Omental fat pad (tissue), 4 donors: ENCODE measurements around the gene CST8. TPM values are rescaled to one million over a fixed set of nuclear protein-coding genes. Genes with fewer than 3 reads are reported as not detected.

Experiments used
- ATAC-seq: fragments of 150-250 bp; one replicate; pipeline ENCODE4 v1.9.1; 2016; ENCODE audit warnings: mild to moderate bottlenecking, moderate library complexity; ENCODE audit not compliant: low FRiP score
- DNase-seq: peaks from one replicate; pipeline ENCODE4 v3.0.0-alpha.2; 2019; ENCODE audit warnings: low spot score
- CTCF ChIP-seq, 3 donors: fragments of 450-650 bp; IDR thresholded peaks; one replicate each; pipeline ENCODE4 v1.5.1; 2016 to 2017; ENCODE audit warnings: antibody characterized with exemption in 3 of 3, mild to moderate bottlenecking in 3 of 3, moderate library complexity in 2 of 3
- total RNA-seq, 4 donors: library from RNA; depleted of rRNA; stranded (reverse); fragments of >200 nt; gene quantifications; one replicate each; pipeline ENCODE4 v1.1.0, GENCODE V29; 2016

The CST8 gene
- total RNA-seq, 4 donors from 2014 or later, result not detected

GRCh38 chr20:23476015-23476754 is 14.7 kb upstream of the CST8 start:
- DNase-seq, result no peak
- TF ChIP-seq CTCF (IDR thresholded peaks at IDR 0.05), result no peak
- ATAC-seq, result no peak

- no peak for TF ChIP-seq CTCF (IDR thresholded peaks at IDR 0.05)
- no peak for DNase-seq
- ATAC-seq, result no peak
Observed at GRCh38 chr20:23477223-23477622, 13.7 kb upstream of the CST8 start.

- DNase-seq (no peak), ATAC-seq (no peak)
- TF ChIP-seq CTCF (IDR thresholded peaks at IDR 0.05), result no peak
Observed at GRCh38 chr20:23479043-23479442, 11.9 kb upstream of the CST8 start.

GRCh38 chr20:23482138-23482537 is 8.8 kb upstream of the CST8 start:
- no peak for DNase-seq
- no peak for TF ChIP-seq CTCF (IDR thresholded peaks at IDR 0.05)
- no peak for ATAC-seq

GRCh38 chr20:23484081-23484480 is 6.8 kb upstream of the CST8 start:
- no peak for TF ChIP-seq CTCF (IDR thresholded peaks at IDR 0.05)
- ATAC-seq (no peak), DNase-seq (no peak)

GRCh38 chr20:23488470-23488869 is 2.4 kb upstream of the CST8 start:
- no peak for TF ChIP-seq CTCF (IDR thresholded peaks at IDR 0.05)
- no peak for ATAC-seq
- no peak for DNase-seq

GRCh38 chr20:23488996-23489395 is 1.9 kb upstream of the CST8 start:
- no peak for ATAC-seq
- no peak for DNase-seq
- no peak for TF ChIP-seq CTCF (IDR thresholded peaks at IDR 0.05)
